Fibroblast of lung (primary cell): ENCODE results near the gene FAM13A.

Experiments
- CTCF ChIP-seq, 2 donors: IDR thresholded peaks in 1 of 2; conservative IDR thresholded peaks in 1 of 2; 1 replicate in 1 of 2; 2 replicates in 1 of 2; pipeline ENCODE4 v1.5.1; 2011 to 2012; ENCODE audit warnings: low read length in 2 of 2, control low read depth in 1 of 2, inconsistent platforms in 1 of 2, low read depth in 1 of 2, mild to moderate bottlenecking in 1 of 2
- EZH2 ChIP-seq: IDR thresholded peaks from 2 replicates; pipeline ENCODE4 v1.5.1; 2012; ENCODE audit warnings: low read length, control low read depth, mild to moderate bottlenecking; ENCODE audit errors: missing control alignments

- TF ChIP-seq CTCF (conservative IDR thresholded peaks at IDR 0.05 in 1 of 2, IDR thresholded peaks at IDR 0.05 in 1 of 2; ENCODE audit: low read depth in 1 of 2, low read length in 2 of 2), result no peak
- no peak for TF ChIP-seq EZH2
Measured at GRCh38 chr4:88981556-88981955, 75.4 kb downstream of the FAM13A start.
